HG03558 (cell line): Measurements from ENCODE around the gene ZBTB18.

ENCODE experiments used
- ATAC-seq: cut with Tn5 transposase; IDR thresholded peaks from one replicate; pipeline ENCODE4 v1.9.1; 2021; ENCODE audit warnings: moderate number of reproducible peaks; ENCODE audit not compliant: unreplicated experiment; ENCODE audit errors: extremely low read depth

ZBTB18 gene

GRCh38 chr1:244104309-244105060, 53.4 kb downstream of the ZBTB18 start:
- ATAC-seq = no peak

- ATAC-seq = no peak
Observed at GRCh38 chr1:244106176-244106575, 55.1 kb downstream of the ZBTB18 start.
